Renal cortical epithelial cell (primary cell): ENCODE data around the gene SLC25A53. TPM values are rescaled to one million over a fixed set of nuclear protein-coding genes. Genes with fewer than 3 reads are reported as not detected.

Experiments
- DNase-seq: peaks from one replicate; pipeline ENCODE4 v3.0.0-alpha.2; 2011; ENCODE audit warnings: low read depth
- total RNA-seq: library from RNA; depleted of rRNA; stranded (reverse); fragments of >200 nt; gene quantifications from 2 replicates; pipeline ENCODE4 v1.2.3, GENCODE V29; 2014

Gene SLC25A53
- total RNA-seq, result 5.6 and 16.1 TPM in 2 replicates

GRCh38 chrX:104156630-104157529, at the start of gene SLC25A53:
Gene SLC25A53, minus strand, starts transcription at chrX:104157009. Its CDS starts 51,752 bp downstream, at chrX:104105257.
- peak; percentile 57 for DNase-seq

- no peak for DNase-seq
Observed at GRCh38 chrX:104205548-104205947, 48.7 kb upstream of the SLC25A53 start.

GRCh38 chrX:104195489-104196084, 38.8 kb upstream of the SLC25A53 start:
- DNase-seq, result peak; percentile 14

GRCh38 chrX:104195013-104195412, 38.2 kb upstream of the SLC25A53 start:
- no peak for DNase-seq

- peak; percentile 23 for DNase-seq
Observed at GRCh38 chrX:104193485-104193884, 36.7 kb upstream of the SLC25A53 start.

GRCh38 chrX:104189837-104190236, 33.0 kb upstream of the SLC25A53 start:
- DNase-seq, result no peak

GRCh38 chrX:104187931-104188330, 31.1 kb upstream of the SLC25A53 start:
- no peak for DNase-seq

GRCh38 chrX:104183685-104184084, 26.9 kb upstream of the SLC25A53 start:
- DNase-seq, result no peak

- no peak for DNase-seq
Observed at GRCh38 chrX:104173841-104174240, 17.0 kb upstream of the SLC25A53 start.

- DNase-seq, result no peak
Observed at GRCh38 chrX:104172788-104173187, 16.0 kb upstream of the SLC25A53 start.

- DNase-seq, result peak; percentile 76
Observed at GRCh38 chrX:104172121-104172520, 15.3 kb upstream of the SLC25A53 start.

- DNase-seq, result peak; percentile 71
Observed at GRCh38 chrX:104168127-104168526, 11.3 kb upstream of the SLC25A53 start.

GRCh38 chrX:104166735-104167436, 10.1 kb upstream of the SLC25A53 start:
- DNase-seq, result no peak

- peak; percentile 65 for DNase-seq
Observed at GRCh38 chrX:104165894-104166734, 9.3 kb upstream of the SLC25A53 start, which contains the start of gene FAM199X. Gene FAM199X, plus strand, starts transcription at chrX:104166453. Its CDS starts 333 bp downstream, at chrX:104166786.

GRCh38 chrX:104151037-104151436, 5.8 kb downstream of the SLC25A53 start:
- no peak for DNase-seq

GRCh38 chrX:104141087-104141760, 15.6 kb downstream of the SLC25A53 start:
- DNase-seq, result no peak

- no peak for DNase-seq
Observed at GRCh38 chrX:104137496-104137895, 19.3 kb downstream of the SLC25A53 start.

GRCh38 chrX:104136241-104137019, 20.4 kb downstream of the SLC25A53 start:
- DNase-seq, result peak; percentile 85

GRCh38 chrX:104135677-104136076, 21.1 kb downstream of the SLC25A53 start:
- peak; percentile 85 for DNase-seq
